Smooth muscle cell (in vitro differentiated cells): Measurements from ENCODE around the gene NFIX. TPM values are rescaled to one million over a fixed set of nuclear protein-coding genes. Genes with fewer than 3 reads are reported as not detected.

ENCODE experiments used
- DNase-seq: peaks from one replicate; lab custom pipeline; 2025; ENCODE audit not compliant: unreplicated experiment; lab: John Stamatoyannopoulos, UW
- H2AFZ ChIP-seq: fragments of 200-600 bp; sonication (generic); 2 replicates; pipeline ENCODE4 v1.6.0; 2016; ENCODE audit warnings: antibody characterized with exemption, low read depth, mild to moderate bottlenecking
- H3F3A ChIP-seq: fragments of 200-600 bp; sonication (generic); 2 replicates; pipeline ENCODE4 v1.6.0; 2017; ENCODE audit warnings: antibody characterized with exemption, low read depth
- H3K27ac ChIP-seq: fragments of 200-600 bp; sonication (generic); 2 replicates; pipeline ENCODE4 v1.5.1; 2016; ENCODE audit warnings: low read depth, mild to moderate bottlenecking
- H3K27me3 ChIP-seq: fragments of 200-600 bp; sonication (generic); 2 replicates; pipeline ENCODE4 v1.6.1; 2016; ENCODE audit warnings: low read depth, mild to moderate bottlenecking
- H3K36me3 ChIP-seq: fragments of 200-600 bp; sonication (generic); 2 replicates; pipeline ENCODE4 v1.5.1; 2016; ENCODE audit warnings: low read depth
- H3K4me1 ChIP-seq: fragments of 200-600 bp; sonication (generic); 2 replicates; pipeline ENCODE4 v1.5.1; 2016; ENCODE audit warnings: low read depth
- H3K4me2 ChIP-seq: fragments of 200-600 bp; sonication (generic); 2 replicates; pipeline ENCODE4 v1.6.0; 2016; ENCODE audit warnings: mild to moderate bottlenecking
- H3K4me3 ChIP-seq: fragments of 200-600 bp; sonication (generic); 2 replicates; pipeline ENCODE4 v1.5.1; 2016; ENCODE audit warnings: mild to moderate bottlenecking
- H3K79me2 ChIP-seq: fragments of 200-600 bp; sonication (generic); 2 replicates; pipeline ENCODE4 v1.6.0; 2016; ENCODE audit warnings: low read depth, mild to moderate bottlenecking
- H3K9ac ChIP-seq: fragments of 200-600 bp; sonication (generic); 2 replicates; pipeline ENCODE4 v1.6.0; 2016; ENCODE audit warnings: low read depth
- H3K9me3 ChIP-seq: fragments of 200-600 bp; sonication (generic); replicated peaks from 2 replicates; pipeline ENCODE4 v1.5.1; 2016; ENCODE audit warnings: low read depth
- H4K20me1 ChIP-seq: fragments of 200-600 bp; sonication (generic); 2 replicates; pipeline ENCODE4 v1.6.0; 2016; ENCODE audit warnings: low read depth
- WGBS: methylation state at CpG from one replicate; pipeline ENCODE4 v1.1.7; 2016; ENCODE audit warnings: low lambda C conversion rate; 5-methylcytosine and 5-hydroxymethylcytosine counted together
- polyA plus RNA-seq: library from polyadenylated mRNA; unstranded; fragments of >200 nt; fragmentation: Nextera tagmentation; extraction: Ambion mirVana; gene quantifications from 2 replicates; pipeline ENCODE4 v1.2.1, GENCODE V29; 2016
- total RNA-seq: library from RNA; depleted of rRNA; stranded (reverse); fragments of >200 nt; gene quantifications from 2 replicates; pipeline ENCODE4 v1.2.3, GENCODE V29; 2014
- TF ChIP-seq, protein P1 (sequence below): fragments of 200-600 bp; sonication (generic); IDR thresholded peaks from 2 replicates; pipeline ENCODE4 v1.5.1; 2017; ENCODE audit warnings: borderline replicate concordance, mild to moderate bottlenecking, antibody characterized with exemption; ENCODE audit not compliant: insufficient read depth, poor library complexity, severe bottlenecking

Gene NFIX
- total and polyA plus RNA-seq, 2 experiments from 2014 or later: 1.9 to 2.3 TPM

- DNase-seq: peak; percentile 60
- Histone ChIP-seq H3F3A (no peaks in the 10 kb centered on the region), H3K4me1 (peaks cover 24% of the 10 kb centered on the region), H4K20me1 (peaks cover 29% of the 10 kb centered on the region), H3K36me3 (no peaks in the 10 kb centered on the region), H3K4me2 (peak within 1 kb of the TSS; percentile 93), H3K4me3 (peak within 1 kb of the TSS; percentile 93), H3K27ac (peak within 1 kb of the TSS; percentile 90), H3K27me3 (no peaks in the 10 kb centered on the region), H3K79me2 (peaks cover 46% of the 10 kb centered on the region), H2AFZ (peak within 1 kb of the TSS; percentile 75), H3K9ac (peak within 1 kb of the TSS; percentile 97), H3K9me3 (no peaks in the 10 kb centered on the region)
- WGBS: under 1% methylated on average over 51 of the region's 51 CpGs
- TF ChIP-seq, protein P1, sequence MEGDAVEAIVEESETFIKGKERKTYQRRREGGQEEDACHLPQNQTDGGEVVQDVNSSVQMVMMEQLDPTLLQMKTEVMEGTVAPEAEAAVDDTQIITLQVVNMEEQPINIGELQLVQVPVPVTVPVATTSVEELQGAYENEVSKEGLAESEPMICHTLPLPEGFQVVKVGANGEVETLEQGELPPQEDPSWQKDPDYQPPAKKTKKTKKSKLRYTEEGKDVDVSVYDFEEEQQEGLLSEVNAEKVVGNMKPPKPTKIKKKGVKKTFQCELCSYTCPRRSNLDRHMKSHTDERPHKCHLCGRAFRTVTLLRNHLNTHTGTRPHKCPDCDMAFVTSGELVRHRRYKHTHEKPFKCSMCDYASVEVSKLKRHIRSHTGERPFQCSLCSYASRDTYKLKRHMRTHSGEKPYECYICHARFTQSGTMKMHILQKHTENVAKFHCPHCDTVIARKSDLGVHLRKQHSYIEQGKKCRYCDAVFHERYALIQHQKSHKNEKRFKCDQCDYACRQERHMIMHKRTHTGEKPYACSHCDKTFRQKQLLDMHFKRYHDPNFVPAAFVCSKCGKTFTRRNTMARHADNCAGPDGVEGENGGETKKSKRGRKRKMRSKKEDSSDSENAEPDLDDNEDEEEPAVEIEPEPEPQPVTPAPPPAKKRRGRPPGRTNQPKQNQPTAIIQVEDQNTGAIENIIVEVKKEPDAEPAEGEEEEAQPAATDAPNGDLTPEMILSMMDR: no peak
These were observed 121.3 kb downstream of the NFIX start, which contains the start of gene TRMT1 for GRCh38 chr19:13116282-13117175. TRMT1 (minus strand) TSS chr19:13116740; CDS start chr19:13116399, 341 bp downstream.

GRCh38 chr19:13117176-13117771 is 122.0 kb downstream of the NFIX start:
- 37% methylated on average over 20 of the region's 20 CpGs for WGBS
- Histone ChIP-seq H3K4me3 (peak overlapping the region; percentile 93), H3F3A (no peaks in the 10 kb centered on the region), H4K20me1 (peaks cover 36% of the 10 kb centered on the region), H3K4me2 (peak overlapping the region; percentile 93), H3K9me3 (no peaks in the 10 kb centered on the region), H3K79me2 (peaks cover 53% of the 10 kb centered on the region), H3K36me3 (no peaks in the 10 kb centered on the region), H3K4me1 (peaks cover 24% of the 10 kb centered on the region), H3K27me3 (no peaks in the 10 kb centered on the region), H3K27ac (peak overlapping the region; percentile 90), H3K9ac (no peak overlapping the region), H2AFZ (peak overlapping the region; percentile 75)
- TF ChIP-seq, protein P1: no peak
- no peak for DNase-seq

DNA sequence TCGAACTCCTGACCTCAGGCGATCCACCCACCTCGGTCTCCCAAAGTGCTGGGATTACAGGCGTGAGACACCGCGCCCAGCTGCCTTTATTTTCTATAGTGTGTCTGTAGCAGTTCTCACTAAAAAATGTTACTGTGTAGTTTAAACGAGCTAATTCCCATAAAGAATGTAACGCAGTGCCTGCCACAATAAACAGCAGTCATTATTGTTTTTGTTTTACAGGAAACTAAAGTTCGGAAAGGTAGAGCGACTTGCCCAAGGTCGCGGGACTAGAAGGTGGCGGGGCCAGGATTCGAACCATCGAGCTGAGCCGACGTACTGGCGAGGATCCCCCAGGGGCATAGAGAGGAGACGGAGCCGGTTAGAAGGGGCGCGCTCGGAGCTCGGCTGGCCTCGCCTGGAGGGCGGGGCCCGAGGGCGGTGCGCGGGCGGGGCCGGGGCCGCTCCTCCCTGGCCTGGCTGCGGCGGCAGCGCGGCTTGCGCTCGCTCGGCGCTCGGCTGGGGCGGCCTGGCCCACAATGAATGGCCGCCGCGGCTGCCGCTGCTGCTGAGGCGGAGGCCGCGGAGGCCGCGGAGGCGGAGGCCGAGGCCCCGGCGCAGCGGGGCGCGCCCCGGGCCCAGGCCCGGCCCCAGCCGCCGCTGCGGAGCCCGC is 122.6 kb downstream of the NFIX start, which contains the start of gene NACC1:
TSS of gene NACC1 (plus strand) at position 493 of the 652 bp plus-strand sequence. CDS start 16,944 bp downstream, outside the sequence.
- Histone ChIP-seq H3K9ac (peak within 1 kb of the TSS; percentile 96), H2AFZ (peak within 1 kb of the TSS; percentile 75), H3K4me3 (peak within 1 kb of the TSS; percentile 98), H3K4me2 (peak within 1 kb of the TSS; percentile 97), H3K27ac (peak within 1 kb of the TSS; percentile 90), H3K79me2 (peaks cover 56% of the 10 kb centered on the region), H4K20me1 (peaks cover 42% of the 10 kb centered on the region), H3K4me1 (peaks cover 28% of the 10 kb centered on the region), H3K36me3 (no peaks in the 10 kb centered on the region), H3F3A (no peaks in the 10 kb centered on the region), H3K27me3 (no peaks in the 10 kb centered on the region), H3K9me3 (no peaks in the 10 kb centered on the region)
- TF ChIP-seq, protein P1: no peak
- 6% methylated on average over 52 of the region's 65 CpGs for WGBS
- DNase-seq: peak; percentile 53
